HepG2 (cell line): Measurements from ENCODE around the gene TERB2. TPM values are rescaled to one million over a fixed set of nuclear protein-coding genes. Genes with fewer than 3 reads are reported as not detected.
"Not testable (repeated sequence)": the region's sequence is repeated elsewhere in the genome, so short reads cannot be mapped to it uniquely, and the experiment has no call there.

Experiments
- ERF ChIP-seq: IDR thresholded peaks from 2 replicates; pipeline ENCODE4 v1.6.1; 2018; ENCODE audit warnings: missing biosample characterization, missing genetic modification reagents
- GATAD1 ChIP-seq: IDR thresholded peaks from 2 replicates; pipeline ENCODE4 v1.6.1; 2016; ENCODE audit warnings: missing genetic modification reagents, missing compliant biosample characterization
- IRF2 ChIP-seq: IDR thresholded peaks from 2 replicates; pipeline ENCODE4 v1.6.1; 2018; ENCODE audit warnings: missing genetic modification reagents, missing compliant biosample characterization
- MEF2D ChIP-seq: sonication (generic); formaldehyde crosslinking; IDR thresholded peaks from 2 replicates; pipeline ENCODE4 v1.5.1; 2020; ENCODE audit warnings: mild to moderate bottlenecking, missing genetic modification reagents
- NKX3-1 ChIP-seq: sonication (generic); formaldehyde crosslinking; IDR thresholded peaks from 2 replicates; pipeline ENCODE4 v1.5.0; 2020; ENCODE audit warnings: missing genetic modification reagents
- NONO ChIP-seq, 2 experiments: fragments of 450-650 bp in 1 of 2; sonication (generic) in 1 of 2; formaldehyde crosslinking in 1 of 2; IDR thresholded peaks in 1 of 2; conservative IDR thresholded peaks in 1 of 2; 2 replicates each; pipeline versions ENCODE4 v1.6.1 to v1.8.0; 2017 to 2022; ENCODE audit warnings: mild to moderate bottlenecking in 1 of 2, missing genetic modification reagents in 1 of 2, moderate library complexity in 1 of 2
- PATZ1 ChIP-seq: sonication (generic); formaldehyde crosslinking; IDR thresholded peaks from 2 replicates; pipeline ENCODE4 v1.4.0; 2020; ENCODE audit warnings: missing genetic modification reagents
- RARA ChIP-seq: IDR thresholded peaks from 2 replicates; pipeline ENCODE4 v1.6.1; 2016; ENCODE audit warnings: missing genetic modification reagents, missing compliant biosample characterization
- SAP130 ChIP-seq: IDR thresholded peaks from 2 replicates; pipeline ENCODE4 v1.6.1; 2016; ENCODE audit warnings: low read depth
- SKI ChIP-seq: fragments of 450-650 bp; IDR thresholded peaks from one replicate; pipeline ENCODE4 v1.6.1; 2018; ENCODE audit warnings: mild to moderate bottlenecking; ENCODE audit not compliant: partially characterized antibody
- SNAPC2 ChIP-seq: sonication (generic); formaldehyde crosslinking; IDR thresholded peaks from 2 replicates; pipeline ENCODE4 v1.8.1; 2022; ENCODE audit warnings: mild to moderate bottlenecking, missing genetic modification reagents
- SOX6 ChIP-seq, 2 experiments: fragments of 450-650 bp in 1 of 2; sonication (generic) in 1 of 2; formaldehyde crosslinking in 1 of 2; IDR thresholded peaks; 2 replicates each; pipeline versions ENCODE4 v1.4.0 to v1.6.1; 2017 to 2020; ENCODE audit warnings: antibody characterized with exemption in 1 of 2, mild to moderate bottlenecking in 1 of 2, missing genetic modification reagents in 1 of 2
- SP5 ChIP-seq: IDR thresholded peaks from 2 replicates; pipeline ENCODE4 v1.6.1; 2016; ENCODE audit warnings: low read depth, borderline replicate concordance
- TEF ChIP-seq: sonication (generic); formaldehyde crosslinking; IDR thresholded peaks from 2 replicates; pipeline ENCODE4 v1.5.0; 2020; ENCODE audit warnings: missing genetic modification reagents
- THAP11 ChIP-seq: IDR thresholded peaks from 2 replicates; pipeline ENCODE4 v1.6.1; 2016; ENCODE audit warnings: missing biosample characterization, missing genetic modification reagents
- ZBTB43 ChIP-seq: sonication (generic); formaldehyde crosslinking; conservative IDR thresholded peaks from 2 replicates; pipeline ENCODE4 v1.4.0; 2020; ENCODE audit warnings: missing genetic modification reagents
- ZFX ChIP-seq: sonication (generic); formaldehyde crosslinking; IDR thresholded peaks from 2 replicates; pipeline ENCODE4 v1.4.0; 2020; ENCODE audit warnings: mild to moderate bottlenecking, low read depth, missing genetic modification reagents, moderate library complexity
- ZNF746 ChIP-seq: sonication (generic); formaldehyde crosslinking; IDR thresholded peaks from 2 replicates; pipeline ENCODE4 v1.8.0; 2022; ENCODE audit warnings: mild to moderate bottlenecking, missing genetic modification reagents
- ZSCAN25 ChIP-seq: sonication (generic); formaldehyde crosslinking; IDR thresholded peaks from 2 replicates; pipeline ENCODE4 v1.8.0; 2022; ENCODE audit warnings: mild to moderate bottlenecking, missing genetic modification reagents
- ZSCAN5A ChIP-seq: sonication (generic); formaldehyde crosslinking; IDR thresholded peaks from 2 replicates; pipeline ENCODE4 v1.8.0; 2022; ENCODE audit warnings: mild to moderate bottlenecking, missing genetic modification reagents, borderline replicate concordance
- polyA plus RNA-seq, 8 experiments: library from polyadenylated mRNA; depleted of rRNA in 3 of 8; stranded (reverse) in 7 of 8; unstranded in 1 of 8; fragments of >200 nt; fragmentation: Illumina TruSeq in 4 of 8; extraction: Trizol in 4 of 8; gene quantifications; 2 replicates each; pipeline versions ENCODE4 v1.2.1 to v1.2.3, GENCODE V29; 2011 to 2016; ENCODE audit warnings: low read depth in 4 of 8, missing spikeins in 1 of 8, mixed read lengths in 1 of 8; ENCODE audit not compliant: insufficient read depth in 1 of 8
- total RNA-seq, 5 experiments: library from RNA; depleted of rRNA; stranded (reverse); fragments of >200 nt; fragmentation: Illumina TruSeq; extraction: Trizol; gene quantifications; 2 replicates each; pipeline ENCODE4 v1.2.3, GENCODE V29; 2016; ENCODE audit warnings: low read depth in 1 of 5

TERB2 gene
- total and polyA plus RNA-seq, 2 of the 13 experiments (the other 11 are each of a cell fraction or from before 2014, with no cell fraction given): not detected

- TF ChIP-seq ZSCAN25 (CRISPR knock-in tag): peak; percentile 69; the same call in 1 of the 2 replicates
- TF ChIP-seq RARA (CRISPR knock-in tag): peak; percentile 85
- TF ChIP-seq SNAPC2 (CRISPR knock-in tag): 0 out of 2 replicates have a peak, but pooled peaks have one; percentile 49
- TF ChIP-seq ZBTB43 (CRISPR knock-in tag): 0 out of 2 replicates have a peak, but pooled peaks have one; percentile 22
- TF ChIP-seq TEF (CRISPR knock-in tag): peak; percentile 62; the same call in 1 of the 2 replicates
- peak; percentile 81 for TF ChIP-seq SP5
- TF ChIP-seq ZFX (CRISPR knock-in tag): peak; percentile 49; the same call in 1 of the 2 replicates
- TF ChIP-seq ERF (CRISPR knock-in tag): peak; percentile 78
- 0 out of 2 replicates have a peak, but pooled peaks have one; percentile 31 for TF ChIP-seq ZSCAN5A (CRISPR knock-in tag)
- peak; percentile 55; the same call in 1 of the 2 replicates for TF ChIP-seq MEF2D (CRISPR knock-in tag)
- 0 out of 2 replicates have a peak, but pooled peaks have one; percentile 11 for TF ChIP-seq GATAD1 (CRISPR knock-in tag)
- TF ChIP-seq IRF2 (CRISPR knock-in tag): peak; percentile 56
- TF ChIP-seq THAP11 (CRISPR knock-in tag): peak; percentile 54
- TF ChIP-seq SAP130 (CRISPR knock-in tag): peak; percentile 51
- TF ChIP-seq NKX3-1 (CRISPR knock-in tag): 0 out of 2 replicates have a peak, but pooled peaks have one; percentile 55
- not testable (repeated sequence) for TF ChIP-seq SOX6, NONO (IDR thresholded peaks at IDR 0.05)
- TF ChIP-seq SOX6 (CRISPR knock-in tag; IDR thresholded peaks at IDR 0.05): peak; percentile 95
- peak; percentile 50 for TF ChIP-seq SKI
- TF ChIP-seq ZNF746 (CRISPR knock-in tag): peak; percentile 45; the same call in 1 of the 2 replicates
- 0 out of 2 replicates have a peak, but pooled peaks have one; percentile 30 for TF ChIP-seq NONO (CRISPR knock-in tag; conservative IDR thresholded peaks at IDR 0.05)
- peak; percentile 95 for TF ChIP-seq PATZ1
These were observed 43.5 kb upstream of the TERB2 start (continued) for GRCh38 chr15:44912974-44913448.
